HepG2 (cell line): ENCODE data around the gene FAM32A. TPM values are rescaled to one million over a fixed set of nuclear protein-coding genes. Genes with fewer than 3 reads are reported as not detected.

Experiments
- ATM ChIP-seq: fragments of 450-650 bp; IDR thresholded peaks from 2 replicates; pipeline ENCODE4 v1.7.1; 2017; ENCODE audit warnings: mild to moderate bottlenecking, borderline replicate concordance
- CC2D1A ChIP-seq: sonication (generic); formaldehyde crosslinking; IDR thresholded peaks from 2 replicates; pipeline ENCODE4 v1.8.1; 2023; ENCODE audit warnings: mild to moderate bottlenecking, missing genetic modification reagents
- FOXO4 ChIP-seq: sonication (generic); formaldehyde crosslinking; conservative IDR thresholded peaks from 2 replicates; pipeline ENCODE4 v1.8.1; 2023; ENCODE audit warnings: missing genetic modification reagents
- GPN1 ChIP-seq: sonication (generic); formaldehyde crosslinking; IDR thresholded peaks from 2 replicates; pipeline ENCODE4 v1.5.1; 2020; ENCODE audit warnings: missing genetic modification reagents, borderline replicate concordance
- MEIS2 ChIP-seq: sonication (generic); formaldehyde crosslinking; IDR thresholded peaks from 2 replicates; pipeline ENCODE4 v1.9.0; 2021; ENCODE audit warnings: mild to moderate bottlenecking, missing genetic modification reagents
- MIXL1 ChIP-seq: IDR thresholded peaks from 2 replicates; pipeline ENCODE4 v1.6.1; 2016
- MXD1 ChIP-seq: sonication (generic); formaldehyde crosslinking; IDR thresholded peaks from 2 replicates; pipeline ENCODE4 v1.4.0; 2020; ENCODE audit warnings: mild to moderate bottlenecking, missing genetic modification reagents
- MXI1 ChIP-seq: IDR thresholded peaks from 3 replicates; pipeline ENCODE4 v1.6.1; 2012; ENCODE audit warnings: low read depth, low read length, inconsistent platforms, borderline replicate concordance
- NFYC ChIP-seq: IDR thresholded peaks from 2 replicates; pipeline ENCODE4 v1.6.1; 2016; ENCODE audit warnings: missing genetic modification reagents, missing compliant biosample characterization
- NKX3-1 ChIP-seq: sonication (generic); formaldehyde crosslinking; IDR thresholded peaks from 2 replicates; pipeline ENCODE4 v1.5.0; 2020; ENCODE audit warnings: missing genetic modification reagents
- NR2C2 ChIP-seq: sonication (generic); formaldehyde crosslinking; IDR thresholded peaks from 2 replicates; pipeline ENCODE4 v1.4.0; 2020; ENCODE audit warnings: missing genetic modification reagents, mild to moderate bottlenecking, moderate library complexity, borderline replicate concordance
- SALL2 ChIP-seq: sonication (generic); formaldehyde crosslinking; IDR thresholded peaks from 2 replicates; pipeline ENCODE4 v1.8.1; 2023; ENCODE audit warnings: mild to moderate bottlenecking, missing genetic modification reagents, inconsistent platforms
- SMC3 ChIP-seq: IDR thresholded peaks from 2 replicates; pipeline ENCODE4 v1.6.1; 2011; ENCODE audit warnings: low read length, improper control_type of control experiment
- SOX6 ChIP-seq, 2 experiments: fragments of 450-650 bp in 1 of 2; sonication (generic) in 1 of 2; formaldehyde crosslinking in 1 of 2; IDR thresholded peaks; 2 replicates each; pipeline versions ENCODE4 v1.4.0 to v1.6.1; 2017 to 2020; ENCODE audit warnings: antibody characterized with exemption in 1 of 2, mild to moderate bottlenecking in 1 of 2, missing genetic modification reagents in 1 of 2
- SRSF9 ChIP-seq: fragments of 200-400 bp; formaldehyde crosslinking; IDR thresholded peaks from 2 replicates; pipeline ENCODE4 v1.6.1; 2018; ENCODE audit warnings: borderline replicate concordance, mild to moderate bottlenecking, low read depth, low read length; ENCODE audit not compliant: insufficient read depth, poor library complexity, severe bottlenecking
- STAG1 ChIP-seq: sonication (generic); formaldehyde crosslinking; IDR thresholded peaks from 2 replicates; pipeline ENCODE4 v1.4.0; 2020; ENCODE audit warnings: missing genetic modification reagents
- STAT5B ChIP-seq: sonication (generic); formaldehyde crosslinking; IDR thresholded peaks from 2 replicates; pipeline ENCODE4 v1.4.0; 2020; ENCODE audit warnings: missing genetic modification reagents
- SYNCRIP ChIP-seq: fragments of 200-400 bp; formaldehyde crosslinking; IDR thresholded peaks from 2 replicates; pipeline ENCODE4 v1.6.1; 2018; ENCODE audit warnings: mild to moderate bottlenecking, low read depth, low read length; ENCODE audit not compliant: insufficient read depth
- TERF1 ChIP-seq: sonication (generic); formaldehyde crosslinking; IDR thresholded peaks from 2 replicates; pipeline ENCODE4 v1.8.0; 2022; ENCODE audit warnings: mild to moderate bottlenecking, missing genetic modification reagents, moderate library complexity
- ZNF142 ChIP-seq: sonication (generic); formaldehyde crosslinking; IDR thresholded peaks from 2 replicates; pipeline ENCODE4 v1.4.0; 2020; ENCODE audit warnings: missing genetic modification reagents
- ZNF333 ChIP-seq: sonication (generic); formaldehyde crosslinking; IDR thresholded peaks from 2 replicates; pipeline ENCODE4 v1.4.0; 2020; ENCODE audit warnings: mild to moderate bottlenecking, missing genetic modification reagents, borderline replicate concordance
- ZNF850 ChIP-seq: sonication (generic); formaldehyde crosslinking; conservative IDR thresholded peaks from 2 replicates; pipeline ENCODE4 v1.9.0; 2021; ENCODE audit warnings: mild to moderate bottlenecking, missing genetic modification reagents
- polyA plus RNA-seq, 8 experiments: library from polyadenylated mRNA; depleted of rRNA in 3 of 8; stranded (reverse) in 7 of 8; unstranded in 1 of 8; fragments of >200 nt; fragmentation: Illumina TruSeq in 4 of 8; extraction: Trizol in 4 of 8; gene quantifications; 2 replicates each; pipeline versions ENCODE4 v1.2.1 to v1.2.3, GENCODE V29; 2011 to 2016; ENCODE audit warnings: low read depth in 4 of 8, missing spikeins in 1 of 8, mixed read lengths in 1 of 8; ENCODE audit not compliant: insufficient read depth in 1 of 8
- total RNA-seq, 5 experiments: library from RNA; depleted of rRNA; stranded (reverse); fragments of >200 nt; fragmentation: Illumina TruSeq; extraction: Trizol; gene quantifications; 2 replicates each; pipeline ENCODE4 v1.2.3, GENCODE V29; 2016; ENCODE audit warnings: low read depth in 1 of 5

FAM32A gene
- total and polyA plus RNA-seq, 2 of the 13 experiments (the other 11 are each of a cell fraction or from before 2014, with no cell fraction given), result 85.8 to 86.2 TPM

GRCh38 chr19:16185123-16185767 is at the start of gene FAM32A (continued):
- TF ChIP-seq ZNF142 (CRISPR knock-in tag), result 0 out of 2 replicates have a peak, but pooled peaks have one; percentile 67
- TF ChIP-seq SMC3, result no peak
- TF ChIP-seq ATM, result no peak
- no peak for TF ChIP-seq STAG1 (CRISPR knock-in tag)
- no peak for TF ChIP-seq FOXO4 (CRISPR knock-in tag)
- no peak for TF ChIP-seq SOX6 (IDR thresholded peaks at IDR 0.05)
- TF ChIP-seq SOX6 (CRISPR knock-in tag; IDR thresholded peaks at IDR 0.05), result peak; percentile 28; the same call in 1 of the 2 replicates
- TF ChIP-seq MXD1 (CRISPR knock-in tag), result no peak
- TF ChIP-seq STAT5B, result no peak
- no peak for TF ChIP-seq SYNCRIP
- no peak for TF ChIP-seq SRSF9
- TF ChIP-seq ZNF333 (CRISPR knock-in tag), result 0 out of 2 replicates have a peak, but pooled peaks have one; percentile 51
- no peak for TF ChIP-seq NKX3-1 (CRISPR knock-in tag)
- 0 out of 2 replicates have a peak, but pooled peaks have one; percentile 47 for TF ChIP-seq MEIS2 (CRISPR knock-in tag)
- TF ChIP-seq NR2C2, result peak; percentile 82
- no peak for TF ChIP-seq GPN1
- TF ChIP-seq ZNF850 (CRISPR knock-in tag), result no peak
- TF ChIP-seq MXI1, result peak; percentile 71; the same call in 1 of the 3 replicates
- no peak for TF ChIP-seq CC2D1A (CRISPR knock-in tag)
- no peak for TF ChIP-seq MIXL1 (CRISPR knock-in tag)
- TF ChIP-seq NFYC (CRISPR knock-in tag), result peak; percentile 95
- TF ChIP-seq TERF1 (CRISPR knock-in tag), result no peak
- TF ChIP-seq SALL2 (CRISPR knock-in tag), result no peak
